Measurements from ENCODE around the gene CRBN.

- TF ChIP-seq, protein P1, sequence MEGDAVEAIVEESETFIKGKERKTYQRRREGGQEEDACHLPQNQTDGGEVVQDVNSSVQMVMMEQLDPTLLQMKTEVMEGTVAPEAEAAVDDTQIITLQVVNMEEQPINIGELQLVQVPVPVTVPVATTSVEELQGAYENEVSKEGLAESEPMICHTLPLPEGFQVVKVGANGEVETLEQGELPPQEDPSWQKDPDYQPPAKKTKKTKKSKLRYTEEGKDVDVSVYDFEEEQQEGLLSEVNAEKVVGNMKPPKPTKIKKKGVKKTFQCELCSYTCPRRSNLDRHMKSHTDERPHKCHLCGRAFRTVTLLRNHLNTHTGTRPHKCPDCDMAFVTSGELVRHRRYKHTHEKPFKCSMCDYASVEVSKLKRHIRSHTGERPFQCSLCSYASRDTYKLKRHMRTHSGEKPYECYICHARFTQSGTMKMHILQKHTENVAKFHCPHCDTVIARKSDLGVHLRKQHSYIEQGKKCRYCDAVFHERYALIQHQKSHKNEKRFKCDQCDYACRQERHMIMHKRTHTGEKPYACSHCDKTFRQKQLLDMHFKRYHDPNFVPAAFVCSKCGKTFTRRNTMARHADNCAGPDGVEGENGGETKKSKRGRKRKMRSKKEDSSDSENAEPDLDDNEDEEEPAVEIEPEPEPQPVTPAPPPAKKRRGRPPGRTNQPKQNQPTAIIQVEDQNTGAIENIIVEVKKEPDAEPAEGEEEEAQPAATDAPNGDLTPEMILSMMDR (IDR thresholded peaks at IDR 0.05), result no peak
- TF ChIP-seq REST (IDR thresholded peaks at IDR 0.05; ENCODE audit: insufficient read depth in 1 of 2, low read depth in 2 of 2, low read length in 1 of 2) (no peak), POLR2AphosphoS5 (IDR thresholded peaks at IDR 0.05; ENCODE audit: low read depth, low read length) (no peak), TCF7L2 (IDR thresholded peaks at IDR 0.05; ENCODE audit: low read depth, low read length) (no peak), SIN3A (IDR thresholded peaks at IDR 0.05; ENCODE audit: borderline replicate concordance, insufficient read depth, low read depth, low read length) (no peak)
Measured at GRCh38 chr3:3209714-3210113, 30.2 kb upstream of the CRBN start.
